Liver (tissue), 9 donors: ENCODE results near the gene RIC3. TPM values are rescaled to one million over a fixed set of nuclear protein-coding genes. Genes with fewer than 3 reads are reported as not detected.

Source experiments
- DNase-seq: peaks from one replicate; pipeline ENCODE4 v3.0.0-alpha.2; 2017; ENCODE audit warnings: low spot score
- H3K27ac ChIP-seq, 2 donors: one replicate each; pipeline ENCODE4 v1.7.0; 2013; ENCODE audit warnings: inconsistent platforms in 2 of 2, low read length in 2 of 2, control low read depth in 1 of 2, low read depth in 1 of 2, mild to moderate bottlenecking in 1 of 2
- H3K27me3 ChIP-seq, 4 donors: one replicate each; pipeline versions ENCODE4 v1.6.1 to v1.7.0; 2013; ENCODE audit warnings: low read length in 3 of 4, inconsistent platforms in 1 of 4, mild to moderate bottlenecking in 1 of 4, moderate library complexity in 1 of 4; ENCODE audit not compliant: control insufficient read depth in 4 of 4, insufficient read depth in 4 of 4
- H3K36me3 ChIP-seq, 4 donors: one replicate each; pipeline versions ENCODE4 v1.6.1 to v1.7.0; 2013; ENCODE audit warnings: low read length in 3 of 4, mild to moderate bottlenecking in 3 of 4, low read depth in 1 of 4, moderate library complexity in 1 of 4; ENCODE audit not compliant: control insufficient read depth in 4 of 4, insufficient read depth in 3 of 4
- H3K4me1 ChIP-seq, 4 donors: one replicate each; pipeline versions ENCODE4 v1.6.1 to v1.7.0; 2013; ENCODE audit warnings: low read length in 3 of 4, mild to moderate bottlenecking in 3 of 4, moderate library complexity in 1 of 4; ENCODE audit not compliant: control insufficient read depth in 4 of 4, insufficient read depth in 4 of 4
- H3K4me3 ChIP-seq, 3 donors: one replicate each; pipeline versions ENCODE4 v1.6.1 to v1.7.0; 2013; ENCODE audit warnings: low read length in 3 of 3, control low read depth in 1 of 3, low read depth in 1 of 3, mild to moderate bottlenecking in 1 of 3
- H3K9ac ChIP-seq, 2 donors: one replicate each; pipeline ENCODE4 v1.7.0; 2013; ENCODE audit warnings: low read length in 2 of 2, mild to moderate bottlenecking in 2 of 2, moderate library complexity in 2 of 2, control low read depth in 1 of 2, low read depth in 1 of 2
- H3K9me3 ChIP-seq, 4 donors: one replicate each; pipeline versions ENCODE4 v1.6.1 to v1.7.0; 2013; ENCODE audit warnings: low read length in 3 of 4; ENCODE audit not compliant: control insufficient read depth in 4 of 4
- ATF3 ChIP-seq: IDR thresholded peaks from 2 replicates; pipeline ENCODE4 v1.6.1; 2016; ENCODE audit warnings: antibody characterized with exemption
- CTCF ChIP-seq: fragments of 150-350 bp; IDR thresholded peaks from 2 replicates; pipeline ENCODE4 v1.5.1; 2017; ENCODE audit warnings: improper control_type of control experiment, low read depth, low read length; ENCODE audit not compliant: missing input control
- EGR1 ChIP-seq, 2 donors: IDR thresholded peaks; 2 replicates each; pipeline ENCODE4 v1.6.1; 2016 to 2018; ENCODE audit warnings: antibody characterized with exemption in 2 of 2, low read depth in 2 of 2
- FOXA1 ChIP-seq: IDR thresholded peaks from 2 replicates; pipeline ENCODE4 v1.6.1; 2016; ENCODE audit warnings: antibody characterized with exemption
- FOXA2 ChIP-seq: IDR thresholded peaks from 2 replicates; pipeline ENCODE4 v1.6.1; 2016; ENCODE audit warnings: antibody characterized with exemption
- GABPA ChIP-seq, 2 donors: IDR thresholded peaks in 1 of 2; conservative IDR thresholded peaks in 1 of 2; 2 replicates each; pipeline ENCODE4 v1.6.1; 2016; ENCODE audit warnings: antibody characterized with exemption in 2 of 2, mild to moderate bottlenecking in 1 of 2, moderate library complexity in 1 of 2
- HNF4A ChIP-seq, 2 donors: conservative IDR thresholded peaks; 2 replicates each; pipeline ENCODE4 v1.6.1; 2016; ENCODE audit warnings: antibody characterized with exemption in 2 of 2, mild to moderate bottlenecking in 2 of 2
- HNF4G ChIP-seq: IDR thresholded peaks from 2 replicates; pipeline ENCODE4 v1.6.1; 2016; ENCODE audit warnings: antibody characterized with exemption
- JUND ChIP-seq, 2 donors: IDR thresholded peaks; 2 replicates each; pipeline ENCODE4 v1.6.1; 2016; ENCODE audit warnings: antibody characterized with exemption in 2 of 2
- MAX ChIP-seq: IDR thresholded peaks from 2 replicates; pipeline ENCODE4 v1.6.1; 2016; ENCODE audit warnings: antibody characterized with exemption
- NR2F2 ChIP-seq: IDR thresholded peaks from 2 replicates; pipeline ENCODE4 v1.6.1; 2016; ENCODE audit warnings: antibody characterized with exemption
- RAD21 ChIP-seq, 2 donors: IDR thresholded peaks; 2 replicates each; pipeline ENCODE4 v1.6.1; 2016; ENCODE audit warnings: antibody characterized with exemption in 2 of 2, mild to moderate bottlenecking in 2 of 2
- REST ChIP-seq: IDR thresholded peaks from 2 replicates; pipeline ENCODE4 v1.6.1; 2016; ENCODE audit warnings: antibody characterized with exemption, mild to moderate bottlenecking
- RXRA ChIP-seq, 2 donors: IDR thresholded peaks; 2 replicates each; pipeline ENCODE4 v1.6.1; 2017 to 2018; ENCODE audit warnings: antibody characterized with exemption in 2 of 2, mild to moderate bottlenecking in 1 of 2
- SP1 ChIP-seq: IDR thresholded peaks from 2 replicates; pipeline ENCODE4 v1.6.1; 2018; ENCODE audit warnings: antibody characterized with exemption, mild to moderate bottlenecking
- TAF1 ChIP-seq: conservative IDR thresholded peaks from 2 replicates; pipeline ENCODE4 v1.6.1; 2016; ENCODE audit warnings: antibody characterized with exemption, mild to moderate bottlenecking
- YY1 ChIP-seq: IDR thresholded peaks from 2 replicates; pipeline ENCODE4 v1.6.1; 2016; ENCODE audit warnings: antibody characterized with exemption, mild to moderate bottlenecking
- ZBTB33 ChIP-seq: IDR thresholded peaks from 2 replicates; pipeline ENCODE4 v1.6.1; 2016; ENCODE audit warnings: antibody characterized with exemption
- WGBS: extraction: QIAGEN DNeasy Blood & Tissue Kit; methylation state at CpG from one replicate; pipeline ENCODE4 v1.1.7; 2013; 5-methylcytosine and 5-hydroxymethylcytosine counted together
- polyA plus RNA-seq, 2 donors: library from polyadenylated mRNA; stranded (reverse) in 1 of 2; unstranded in 1 of 2; fragments of 200-250 nt in 1 of 2; fragments of >200 nt in 1 of 2; fragmentation: Nextera tagmentation in 1 of 2; extraction: Ambion mirVana in 1 of 2; gene quantifications; one replicate each; pipeline versions ENCODE4 v1.2.1 to v1.2.3, GENCODE V29; 2013 to 2015
- total RNA-seq, 2 donors: library from RNA; depleted of rRNA; stranded (reverse); fragments of >200 nt; gene quantifications; one replicate each; pipeline ENCODE4 v1.2.3, GENCODE V29; 2014
- donor health status: healthy.
- donor health status: healthy.
- donor health status: healthy.
- donor health status: healthy.
- donor health status: healthy.

Gene RIC3
- total and polyA plus RNA-seq, 4 donors = 0.89 to 9.8 (median 4.5) TPM

GRCh38 chr11:8111636-8112035, 57.2 kb downstream of the RIC3 start (continued):
- TF ChIP-seq FOXA2 (no peak), GABPA (IDR thresholded peaks at IDR 0.05 in 1 of 2, conservative IDR thresholded peaks at IDR 0.05 in 1 of 2) (no peak), YY1 (no peak)

GRCh38 chr11:8110396-8110795, 58.4 kb downstream of the RIC3 start:
- Histone ChIP-seq H3K27me3 (no peaks in the 10 kb centered on the region), H3K27ac (no peak overlapping the region), H3K9me3 (no peaks in the 10 kb centered on the region), H3K4me3 (no peak overlapping the region), H3K9ac (no peak overlapping the region), H3K4me1 (no peaks in the 10 kb centered on the region), H3K36me3 (peaks cover 0 to 9% (median under 1%) of the 10 kb centered on the region in 4 donors)
- WGBS = 92% methylated on average over 4 of the region's 4 CpGs
- no peak for TF ChIP-seq TAF1
- TF ChIP-seq HNF4G = no peak
- no peak for TF ChIP-seq NR2F2
- no peak for TF ChIP-seq SP1
- DNase-seq = no peak

GRCh38 chr11:8109675-8110074, 59.1 kb downstream of the RIC3 start:
- H3K27ac ChIP-seq = no peak overlapping the region
- no peaks in the 10 kb centered on the region for H3K9me3 ChIP-seq
- peaks cover 0 to 9% (median under 1%) of the 10 kb centered on the region in 4 donors for H3K36me3 ChIP-seq
- no peak overlapping the region for H3K4me3 ChIP-seq
- H3K4me1 ChIP-seq = no peaks in the 10 kb centered on the region
- H3K27me3 ChIP-seq = no peaks in the 10 kb centered on the region
- DNase-seq = no peak
- no peak for TF ChIP-seq YY1
- TF ChIP-seq SP1 = no peak
- TF ChIP-seq FOXA2 = no peak
- TF ChIP-seq HNF4A (conservative IDR thresholded peaks at IDR 0.05) = no peak
- no peak for TF ChIP-seq ATF3
- TF ChIP-seq RXRA (IDR thresholded peaks at IDR 0.05) = no peak
- no peak for TF ChIP-seq GABPA (IDR thresholded peaks at IDR 0.05 in 1 of 2, conservative IDR thresholded peaks at IDR 0.05 in 1 of 2)
- no peak for TF ChIP-seq HNF4G
- TF ChIP-seq EGR1 (IDR thresholded peaks at IDR 0.05; ENCODE audit: low read depth in 2 of 2) = no peak
- TF ChIP-seq REST = no peak
- TF ChIP-seq ZBTB33 = no peak
- TF ChIP-seq FOXA1 = no peak
- TF ChIP-seq JUND (IDR thresholded peaks at IDR 0.05) = no peak
- TF ChIP-seq TAF1 = no peak
- TF ChIP-seq CTCF = no peak
- TF ChIP-seq MAX = no peak
- no peak for TF ChIP-seq RAD21 (IDR thresholded peaks at IDR 0.05)
- no peak for TF ChIP-seq NR2F2
- H3K9ac ChIP-seq = no peak overlapping the region
